IPS-18c (cell line): Measurements from ENCODE around the gene MAP3K9.

ENCODE experiments used
- H3K4me3 ChIP-seq: 2 replicates; pipeline ENCODE4 v1.7.0; 2013; ENCODE audit warnings: low read depth, mild to moderate bottlenecking, low read length, moderate library complexity; ENCODE audit not compliant: insufficient read depth
- H3K9me3 ChIP-seq: one replicate; pipeline ENCODE4 v1.6.1; 2013; ENCODE audit warnings: mild to moderate bottlenecking, low read length, moderate library complexity; ENCODE audit not compliant: control insufficient read depth, insufficient read depth

The MAP3K9 gene

GRCh38 chr14:70697701-70698100 lies 111.6 kb downstream of the MAP3K9 start:
- Histone ChIP-seq H3K9me3 (no peaks in the 10 kb centered on the region), H3K4me3 (no peak overlapping the region)

DNA sequence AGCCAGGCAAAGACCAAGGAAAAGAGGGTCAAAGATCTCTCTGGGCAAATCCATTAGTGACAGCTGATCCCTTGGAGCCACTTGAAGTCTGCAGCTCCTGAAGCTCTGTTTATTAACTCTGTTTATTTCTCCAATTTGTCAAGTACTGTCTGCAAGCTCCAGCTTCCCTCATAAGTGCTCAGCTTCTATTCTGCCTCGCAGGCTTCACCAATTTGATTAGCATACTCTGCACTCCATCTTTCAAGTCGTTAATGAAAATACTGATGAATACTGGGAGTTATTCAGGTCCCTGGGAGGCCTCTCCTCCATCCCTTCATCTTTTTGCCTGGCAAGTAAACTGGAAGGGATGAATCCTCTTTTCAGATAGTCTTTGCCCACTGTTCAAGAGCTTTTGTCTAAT lies 113.3 kb downstream of the MAP3K9 start:
- Histone ChIP-seq H3K4me3 (no peak overlapping the region), H3K9me3 (no peaks in the 10 kb centered on the region)

- no peaks in the 10 kb centered on the region for H3K9me3 ChIP-seq
Observed at GRCh38 chr14:70692210-70692609, 117.1 kb downstream of the MAP3K9 start.

DNA sequence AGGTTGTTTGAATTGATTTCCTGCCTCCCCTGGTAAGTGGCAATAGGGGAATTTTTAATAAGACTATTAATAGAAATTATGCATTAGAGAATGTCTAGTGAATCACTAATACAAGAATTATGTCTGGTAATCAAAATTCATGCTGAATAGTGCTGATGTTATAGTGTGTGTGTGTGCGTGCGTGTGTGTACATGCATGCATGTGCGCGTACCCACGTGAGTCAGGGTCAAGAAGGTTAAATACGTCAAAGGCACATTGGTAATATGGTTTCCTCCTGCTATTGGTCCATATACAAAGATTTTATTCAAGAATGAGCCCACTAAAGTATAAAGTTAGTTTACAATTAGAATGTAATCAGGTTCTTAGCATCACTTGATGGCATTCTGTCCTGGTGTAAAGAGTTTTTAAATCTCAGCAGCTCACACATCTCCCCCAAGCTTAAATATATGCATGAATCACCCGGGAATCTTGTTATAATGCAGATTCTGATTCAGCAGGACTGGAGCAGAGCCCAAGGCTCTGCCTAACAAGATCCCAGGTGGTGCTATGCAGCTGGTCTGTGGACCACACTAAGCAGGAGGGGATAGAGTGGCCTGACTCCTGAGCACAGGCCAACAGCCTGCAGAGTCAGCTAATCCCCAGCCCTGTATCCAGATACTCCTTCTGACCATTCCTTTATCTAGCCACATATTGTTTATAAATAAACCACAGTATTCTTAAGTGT lies 123.7 kb downstream of the MAP3K9 start:
- H3K4me3 ChIP-seq: no peak overlapping the region
- no peaks in the 10 kb centered on the region for H3K9me3 ChIP-seq

More at GRCh38 chr14:70692210-70692609, 117.1 kb downstream of the MAP3K9 start:
- no peak overlapping the region for H3K4me3 ChIP-seq

- H3K4me3 ChIP-seq: no peak overlapping the region
- H3K9me3 ChIP-seq: no peaks in the 10 kb centered on the region
Observed at GRCh38 chr14:70683983-70684382, 125.3 kb downstream of the MAP3K9 start.

GRCh38 chr14:70680748-70681147 lies 128.6 kb downstream of the MAP3K9 start:
- H3K4me3 ChIP-seq: no peak overlapping the region
- H3K9me3 ChIP-seq: no peaks in the 10 kb centered on the region

GRCh38 chr14:70677341-70677740 lies 132.0 kb downstream of the MAP3K9 start:
- no peaks in the 10 kb centered on the region for H3K9me3 ChIP-seq
- no peak overlapping the region for H3K4me3 ChIP-seq
